GM12878 (cell line): ENCODE measurements around the gene MRPL34. TPM values are rescaled to one million over a fixed set of nuclear protein-coding genes. Genes with fewer than 3 reads are reported as not detected.

ENCODE experiments used
- ATAC-seq: fragments of 200-7000 bp; cut with Tn5 transposase; 3 replicates; pipeline ENCODE4 v1.9.1; 2020; ENCODE audit warnings: mild to moderate bottlenecking, moderate library complexity
- BruUV-seq: library from RNA; stranded (reverse); fragments of 400-500 nt; replicated peaks from 2 replicates; lab custom pipeline; 2021; lab: Mats Ljungman, UMichigan
- CTCF ChIA-PET: fragments of 300-600 bp; sonication (Branson Sonifier 250); formaldehyde crosslinking; extraction: SDS; loops from one replicate; lab custom pipeline; 2021; ENCODE audit warnings: inconsistent platforms; lab: Yijun Ruan, JAX
- POLR2A ChIA-PET: fragments of 350-600 bp; formaldehyde crosslinking; extraction: SDS; loops from one replicate; lab custom pipeline; 2021; ENCODE audit warnings: inconsistent platforms; lab: Charles Lee
- RAD21 ChIA-PET: fragments of 300-600 bp; sonication (Branson Sonifier 250); formaldehyde crosslinking; loops from one replicate; lab custom pipeline; 2023; ENCODE audit warnings: antibody characterized with exemption; ENCODE audit not compliant: unreplicated experiment; lab: Charles Lee
- SMC1A ChIA-PET: fragments of 300-600 bp; sonication (Branson Sonifier 250); formaldehyde crosslinking; loops from one replicate; lab custom pipeline; 2023; ENCODE audit not compliant: unreplicated experiment, uncharacterized antibody; lab: Charles Lee
- DNase-seq: peaks from one replicate; pipeline ENCODE4 v3.0.0-alpha.2; 2011; ENCODE audit warnings: low read depth, low spot score
- FAIRE-seq: peaks from 3 replicates; lab custom pipeline; 2011; peaks lifted over from hg19 to GRCh38; lab: Jason Lieb, UNC
- H2AFZ ChIP-seq: 2 replicates; pipeline ENCODE4 v1.6.0; 2011; ENCODE audit warnings: low read depth, low read length, control low read depth; ENCODE audit not compliant: control insufficient read depth
- H3K27ac ChIP-seq: 2 replicates; pipeline ENCODE4 v1.5.1; 2011; ENCODE audit warnings: control low read depth; ENCODE audit not compliant: control insufficient read depth, insufficient read depth
- H3K27me3 ChIP-seq, 2 experiments: replicated peaks in 1 of 2; 2 replicates each; pipeline versions ENCODE4 v1.6.0 to v1.6.1; 2011; ENCODE audit warnings: low read length in 1 of 2; ENCODE audit not compliant: control insufficient read depth in 2 of 2, insufficient read depth in 2 of 2
- H3K36me3 ChIP-seq, 2 experiments: 2 replicates each; pipeline ENCODE4 v1.5.1; 2011; ENCODE audit warnings: low read length in 1 of 2; ENCODE audit not compliant: control insufficient read depth in 2 of 2, insufficient read depth in 2 of 2
- H3K4me1 ChIP-seq: 2 replicates; pipeline ENCODE4 v1.6.1; 2011; ENCODE audit warnings: mild to moderate bottlenecking, low read length, moderate library complexity, mixed read lengths; ENCODE audit not compliant: control insufficient read depth, insufficient read depth
- H3K4me2 ChIP-seq: 2 replicates; pipeline ENCODE4 v1.6.0; 2011; ENCODE audit warnings: control low read depth; ENCODE audit not compliant: control insufficient read depth, insufficient read depth
- H3K4me3 ChIP-seq: fragments of 200-600 bp; sonication (generic); 2 replicates; pipeline ENCODE4 v1.5.1; 2016
- H3K79me2 ChIP-seq: 2 replicates; pipeline ENCODE4 v1.6.0; 2011; ENCODE audit warnings: low read length; ENCODE audit not compliant: control insufficient read depth, insufficient read depth
- H3K9ac ChIP-seq: 2 replicates; pipeline ENCODE4 v1.8.0; 2011; ENCODE audit warnings: low read length, control low read depth, mixed read lengths; ENCODE audit not compliant: control insufficient read depth, insufficient read depth
- H3K9me3 ChIP-seq: replicated peaks from 3 replicates; pipeline ENCODE4 v1.5.1; 2011; ENCODE audit warnings: mild to moderate bottlenecking, low read length; ENCODE audit not compliant: control insufficient read depth, insufficient read depth
- H4K20me1 ChIP-seq: 2 replicates; pipeline ENCODE4 v1.6.0; 2011; ENCODE audit not compliant: control insufficient read depth, insufficient read depth
- ETV6 ChIP-seq, 2 experiments: fragments of 450-650 bp in 1 of 2; IDR thresholded peaks in 1 of 2; conservative IDR thresholded peaks in 1 of 2; 2 replicates each; pipeline ENCODE4 v1.6.1; 2014; ENCODE audit warnings: antibody characterized with exemption in 1 of 2, borderline replicate concordance in 1 of 2, low read depth in 1 of 2, mild to moderate bottlenecking in 1 of 2, moderate library complexity in 1 of 2
- POLR2A ChIP-seq: IDR thresholded peaks from 2 replicates; pipeline ENCODE4 v1.6.1; 2011; ENCODE audit warnings: low read depth, mild to moderate bottlenecking, low read length
- RUNX3 ChIP-seq: IDR thresholded peaks from 2 replicates; pipeline ENCODE4 v1.6.1; 2012; ENCODE audit warnings: low read length, inconsistent platforms
- WGBS: methylation state at CpG from one replicate; pipeline ENCODE4 v1.1.6; 2016; ENCODE audit warnings: low lambda C conversion rate; ENCODE audit not compliant: insufficient replicate concordance, insufficient coverage; ENCODE audit errors: missing lambda C conversion rate; 5-methylcytosine and 5-hydroxymethylcytosine counted together
- in situ Hi-C: fragments of 300-500 bp; cut with MboI; formaldehyde crosslinking; loops from 9 replicates; pipeline ENCODE4 v1.14.3; 2018; ENCODE audit warnings: mixed read lengths
- intact Hi-C: fragments of 100-400 bp; cut with micrococcal nuclease; formaldehyde crosslinking; loops from one replicate; pipeline ENCODE4 v1.14.2; 2022; ENCODE audit not compliant: unreplicated experiment
- polyA plus RNA-seq, 11 experiments: library from polyadenylated mRNA; depleted of rRNA in 4 of 11; unstranded in 6 of 11; stranded (reverse) in 5 of 11; fragments of >200 nt; fragmentation: Nextera tagmentation in 4 of 11; fragmentation: Illumina TruSeq in 1 of 11; extraction: Ambion mirVana in 4 of 11; extraction: Trizol in 1 of 11; gene quantifications; 1 replicate in 1 of 11; 2 replicates in 10 of 11; pipeline versions ENCODE4 v1.2.1 to v1.2.3, GENCODE V29; 2011 to 2016; ENCODE audit warnings: inconsistent platforms in 2 of 11, missing spikeins in 2 of 11, low read depth in 1 of 11
- total RNA-seq, 4 experiments: library from RNA; depleted of rRNA in 3 of 4; stranded (reverse); fragments of >200 nt in 3 of 4; fragmentation: Illumina TruSeq in 1 of 4; extraction: Trizol in 1 of 4; gene quantifications; 2 replicates each; pipeline versions ENCODE4 v1.2.1 to v1.2.3, GENCODE V29; 2013 to 2021
- TF ChIP-seq, protein P1 (sequence below): fragments of 450-650 bp; IDR thresholded peaks from 2 replicates; pipeline ENCODE4 v1.6.1; 2017; ENCODE audit warnings: mild to moderate bottlenecking
- TF ChIP-seq, protein P2 (sequence below): IDR thresholded peaks from 2 replicates; pipeline ENCODE4 v1.6.1; 2012; ENCODE audit warnings: improper control_type of control experiment, low read depth, low read length; ENCODE audit not compliant: insufficient replicate concordance
- TF ChIP-seq, protein P3 (sequence below), 3 experiments: IDR thresholded peaks in 2 of 3; conservative IDR thresholded peaks in 1 of 3; 2 replicates each; pipeline ENCODE4 v1.5.1; 2011; ENCODE audit warnings: low read depth in 3 of 3, low read length in 3 of 3, mild to moderate bottlenecking in 3 of 3, control low read depth in 2 of 3, moderate library complexity in 2 of 3, inconsistent platforms in 1 of 3, mixed read lengths in 1 of 3; ENCODE audit not compliant: control insufficient read depth in 2 of 3, insufficient read depth in 1 of 3; ENCODE audit errors: extremely low read depth in 1 of 3
- TF ChIP-seq, protein P4 (sequence below): IDR thresholded peaks from 2 replicates; pipeline ENCODE4 v1.6.1; 2012; ENCODE audit warnings: low read depth, low read length, improper control_type of control experiment

MRPL34 gene
- total and polyA plus RNA-seq, 10 of the 15 experiments (the other 5 are each of a cell fraction or from before 2014, with no cell fraction given): 8.6 to 198 (median 78.6) TPM

DNA sequence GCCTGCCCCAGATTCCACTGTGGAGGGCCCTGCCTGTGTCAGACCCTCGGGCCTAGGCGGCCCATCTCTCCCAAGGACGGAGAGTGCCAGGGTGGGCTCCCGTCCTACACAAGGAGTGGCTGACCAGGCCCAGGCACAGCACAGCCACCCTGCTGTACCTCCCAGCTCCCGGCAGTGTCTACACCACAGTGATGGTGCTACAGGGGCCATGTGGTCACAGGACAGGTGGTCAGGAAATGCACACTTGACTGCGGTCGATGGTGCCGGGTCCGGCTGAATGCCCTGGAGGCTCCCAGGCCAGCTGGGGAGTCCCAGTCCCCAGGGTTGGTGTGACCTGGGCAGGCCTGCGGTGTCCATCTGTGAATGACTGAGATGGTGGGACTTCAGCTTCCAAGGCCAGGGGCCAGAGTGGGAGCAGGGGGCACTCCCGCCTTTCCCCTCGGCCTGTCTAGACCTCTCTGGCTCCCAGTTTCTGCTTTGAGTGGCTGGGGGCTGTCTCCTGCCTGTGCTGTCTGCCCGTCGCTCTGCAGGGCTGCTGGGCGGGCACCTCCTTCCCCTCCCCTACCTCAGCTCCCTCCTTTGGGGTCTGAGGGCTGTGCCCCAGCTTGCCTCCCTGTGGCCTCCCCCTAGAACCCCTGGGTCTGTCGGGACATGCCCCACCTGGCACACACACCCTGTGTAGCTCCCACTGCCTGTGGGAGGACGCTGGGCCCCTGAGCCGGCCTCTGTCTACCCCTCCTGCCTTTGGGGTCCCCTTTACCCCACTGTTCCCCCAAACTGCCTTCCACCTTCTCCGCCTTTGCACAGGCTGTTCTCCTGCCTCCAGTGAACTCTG is 16.2 kb downstream of the MRPL34 start:
- DNase-seq (no peak), ATAC-seq (no peak), FAIRE-seq (no peak)
- Histone ChIP-seq H3K4me2 (no peak overlapping the region), H3K9ac (no peak overlapping the region), H2AFZ (no peak overlapping the region), H3K27me3 (no peaks in the 10 kb centered on the region), H3K4me1 (no peaks in the 10 kb centered on the region), H4K20me1 (no peaks in the 10 kb centered on the region), H3K36me3 (peaks cover 5 to 12% of the 10 kb centered on the region in 2 experiments; a peak in 3 of 4 replicates), H3K4me3 (no peak overlapping the region), H3K9me3 (no peaks in the 10 kb centered on the region), H3K79me2 (no peaks in the 10 kb centered on the region), H3K27ac (no peak overlapping the region)
- BruUV-seq: no TSS peak
- intact Hi-C loops (no loop called here), in situ Hi-C loops (no loop called here)
- TF ChIP-seq, protein P1, sequence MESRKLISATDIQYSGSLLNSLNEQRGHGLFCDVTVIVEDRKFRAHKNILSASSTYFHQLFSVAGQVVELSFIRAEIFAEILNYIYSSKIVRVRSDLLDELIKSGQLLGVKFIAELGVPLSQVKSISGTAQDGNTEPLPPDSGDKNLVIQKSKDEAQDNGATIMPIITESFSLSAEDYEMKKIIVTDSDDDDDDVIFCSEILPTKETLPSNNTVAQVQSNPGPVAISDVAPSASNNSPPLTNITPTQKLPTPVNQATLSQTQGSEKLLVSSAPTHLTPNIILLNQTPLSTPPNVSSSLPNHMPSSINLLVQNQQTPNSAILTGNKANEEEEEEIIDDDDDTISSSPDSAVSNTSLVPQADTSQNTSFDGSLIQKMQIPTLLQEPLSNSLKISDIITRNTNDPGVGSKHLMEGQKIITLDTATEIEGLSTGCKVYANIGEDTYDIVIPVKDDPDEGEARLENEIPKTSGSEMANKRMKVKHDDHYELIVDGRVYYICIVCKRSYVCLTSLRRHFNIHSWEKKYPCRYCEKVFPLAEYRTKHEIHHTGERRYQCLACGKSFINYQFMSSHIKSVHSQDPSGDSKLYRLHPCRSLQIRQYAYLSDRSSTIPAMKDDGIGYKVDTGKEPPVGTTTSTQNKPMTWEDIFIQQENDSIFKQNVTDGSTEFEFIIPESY: no peak
- TF ChIP-seq, protein P2, sequence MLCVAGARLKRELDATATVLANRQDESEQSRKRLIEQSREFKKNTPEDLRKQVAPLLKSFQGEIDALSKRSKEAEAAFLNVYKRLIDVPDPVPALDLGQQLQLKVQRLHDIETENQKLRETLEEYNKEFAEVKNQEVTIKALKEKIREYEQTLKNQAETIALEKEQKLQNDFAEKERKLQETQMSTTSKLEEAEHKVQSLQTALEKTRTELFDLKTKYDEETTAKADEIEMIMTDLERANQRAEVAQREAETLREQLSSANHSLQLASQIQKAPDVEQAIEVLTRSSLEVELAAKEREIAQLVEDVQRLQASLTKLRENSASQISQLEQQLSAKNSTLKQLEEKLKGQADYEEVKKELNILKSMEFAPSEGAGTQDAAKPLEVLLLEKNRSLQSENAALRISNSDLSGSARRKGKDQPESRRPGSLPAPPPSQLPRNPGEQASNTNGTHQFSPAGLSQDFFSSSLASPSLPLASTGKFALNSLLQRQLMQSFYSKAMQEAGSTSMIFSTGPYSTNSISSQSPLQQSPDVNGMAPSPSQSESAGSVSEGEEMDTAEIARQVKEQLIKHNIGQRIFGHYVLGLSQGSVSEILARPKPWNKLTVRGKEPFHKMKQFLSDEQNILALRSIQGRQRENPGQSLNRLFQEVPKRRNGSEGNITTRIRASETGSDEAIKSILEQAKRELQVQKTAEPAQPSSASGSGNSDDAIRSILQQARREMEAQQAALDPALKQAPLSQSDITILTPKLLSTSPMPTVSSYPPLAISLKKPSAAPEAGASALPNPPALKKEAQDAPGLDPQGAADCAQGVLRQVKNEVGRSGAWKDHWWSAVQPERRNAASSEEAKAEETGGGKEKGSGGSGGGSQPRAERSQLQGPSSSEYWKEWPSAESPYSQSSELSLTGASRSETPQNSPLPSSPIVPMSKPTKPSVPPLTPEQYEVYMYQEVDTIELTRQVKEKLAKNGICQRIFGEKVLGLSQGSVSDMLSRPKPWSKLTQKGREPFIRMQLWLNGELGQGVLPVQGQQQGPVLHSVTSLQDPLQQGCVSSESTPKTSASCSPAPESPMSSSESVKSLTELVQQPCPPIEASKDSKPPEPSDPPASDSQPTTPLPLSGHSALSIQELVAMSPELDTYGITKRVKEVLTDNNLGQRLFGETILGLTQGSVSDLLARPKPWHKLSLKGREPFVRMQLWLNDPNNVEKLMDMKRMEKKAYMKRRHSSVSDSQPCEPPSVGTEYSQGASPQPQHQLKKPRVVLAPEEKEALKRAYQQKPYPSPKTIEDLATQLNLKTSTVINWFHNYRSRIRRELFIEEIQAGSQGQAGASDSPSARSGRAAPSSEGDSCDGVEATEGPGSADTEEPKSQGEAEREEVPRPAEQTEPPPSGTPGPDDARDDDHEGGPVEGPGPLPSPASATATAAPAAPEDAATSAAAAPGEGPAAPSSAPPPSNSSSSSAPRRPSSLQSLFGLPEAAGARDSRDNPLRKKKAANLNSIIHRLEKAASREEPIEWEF: no peak
- TF ChIP-seq, protein P3, sequence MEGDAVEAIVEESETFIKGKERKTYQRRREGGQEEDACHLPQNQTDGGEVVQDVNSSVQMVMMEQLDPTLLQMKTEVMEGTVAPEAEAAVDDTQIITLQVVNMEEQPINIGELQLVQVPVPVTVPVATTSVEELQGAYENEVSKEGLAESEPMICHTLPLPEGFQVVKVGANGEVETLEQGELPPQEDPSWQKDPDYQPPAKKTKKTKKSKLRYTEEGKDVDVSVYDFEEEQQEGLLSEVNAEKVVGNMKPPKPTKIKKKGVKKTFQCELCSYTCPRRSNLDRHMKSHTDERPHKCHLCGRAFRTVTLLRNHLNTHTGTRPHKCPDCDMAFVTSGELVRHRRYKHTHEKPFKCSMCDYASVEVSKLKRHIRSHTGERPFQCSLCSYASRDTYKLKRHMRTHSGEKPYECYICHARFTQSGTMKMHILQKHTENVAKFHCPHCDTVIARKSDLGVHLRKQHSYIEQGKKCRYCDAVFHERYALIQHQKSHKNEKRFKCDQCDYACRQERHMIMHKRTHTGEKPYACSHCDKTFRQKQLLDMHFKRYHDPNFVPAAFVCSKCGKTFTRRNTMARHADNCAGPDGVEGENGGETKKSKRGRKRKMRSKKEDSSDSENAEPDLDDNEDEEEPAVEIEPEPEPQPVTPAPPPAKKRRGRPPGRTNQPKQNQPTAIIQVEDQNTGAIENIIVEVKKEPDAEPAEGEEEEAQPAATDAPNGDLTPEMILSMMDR (IDR thresholded peaks at IDR 0.05 in 2 of 3, conservative IDR thresholded peaks at IDR 0.05 in 1 of 3; ENCODE audit: control insufficient read depth in 2 of 3, extremely low read depth in 1 of 3, insufficient read depth in 1 of 3, low read depth in 3 of 3, low read length in 3 of 3): no peak
- TF ChIP-seq ETV6 (conservative IDR thresholded peaks at IDR 0.05 in 1 of 2, IDR thresholded peaks at IDR 0.05 in 1 of 2; ENCODE audit: borderline replicate concordance in 1 of 2, low read depth in 1 of 2) (no peak), RUNX3 (0 out of 2 replicates have a peak, but pooled peaks have one; percentile 9), POLR2A (peak; percentile 69; the same call in 1 of the 2 replicates)
- TF ChIP-seq, protein P4, sequence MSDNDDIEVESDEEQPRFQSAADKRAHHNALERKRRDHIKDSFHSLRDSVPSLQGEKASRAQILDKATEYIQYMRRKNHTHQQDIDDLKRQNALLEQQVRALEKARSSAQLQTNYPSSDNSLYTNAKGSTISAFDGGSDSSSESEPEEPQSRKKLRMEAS: no peak
- ChIA-PET POLR2A (interaction anchor here (0.6 to 1.4 kb wide), 2 partner anchors 13 to 57 kb away, joined by 4 to 5 read pairs; partner anchors contain the start of gene DDA1), SMC1A (no interaction called here), CTCF (no interaction called here), RAD21 (no interaction called here)
- WGBS: 64% methylated on average over 18 of the region's 19 CpGs
